ENCODE results near the gene PCDH15.

DNA sequence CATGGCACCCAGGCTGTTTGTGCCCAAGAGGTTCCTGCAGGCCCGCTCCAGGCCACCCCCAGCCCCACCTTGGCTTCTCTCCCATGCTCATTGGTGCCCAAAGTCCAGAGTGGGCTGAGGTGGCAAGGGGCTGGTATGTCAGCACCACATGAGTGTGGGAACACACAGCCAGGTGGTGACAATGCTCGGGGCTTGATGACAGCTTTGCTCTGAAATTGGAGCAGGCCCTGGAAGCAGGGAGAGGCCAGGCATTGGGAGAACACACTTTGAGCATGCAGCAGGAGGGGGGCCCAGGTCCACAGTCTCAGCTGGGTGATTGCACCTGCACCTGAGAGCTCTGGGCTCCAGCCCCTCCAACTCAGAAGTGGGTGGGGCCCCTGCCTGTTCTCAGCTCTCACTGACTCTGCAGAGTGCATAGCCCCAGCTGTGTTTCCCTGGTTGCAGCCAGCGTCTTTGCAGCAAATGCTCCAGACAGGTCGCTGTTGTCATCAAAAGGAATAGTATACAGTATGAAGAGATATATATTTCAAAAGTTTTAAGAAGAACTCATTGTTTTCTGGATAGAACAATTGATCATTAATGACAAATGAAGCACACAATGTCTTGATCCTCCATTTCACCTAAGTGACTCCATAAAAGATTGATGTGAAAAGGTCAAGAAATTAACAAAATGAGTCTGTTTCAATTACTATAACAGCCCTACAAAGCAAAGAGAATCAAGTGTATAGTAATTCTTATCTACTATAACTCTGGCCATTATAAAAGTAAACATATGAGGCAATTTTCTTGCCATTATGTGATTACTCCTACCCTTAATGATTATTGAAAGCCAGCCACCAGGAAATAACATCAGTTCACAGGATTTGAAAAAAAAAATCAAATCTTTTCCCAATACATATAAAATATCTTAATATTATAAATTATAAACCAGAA lies 848.1 kb downstream of the PCDH15 start:
- TF ChIP-seq, protein P1, sequence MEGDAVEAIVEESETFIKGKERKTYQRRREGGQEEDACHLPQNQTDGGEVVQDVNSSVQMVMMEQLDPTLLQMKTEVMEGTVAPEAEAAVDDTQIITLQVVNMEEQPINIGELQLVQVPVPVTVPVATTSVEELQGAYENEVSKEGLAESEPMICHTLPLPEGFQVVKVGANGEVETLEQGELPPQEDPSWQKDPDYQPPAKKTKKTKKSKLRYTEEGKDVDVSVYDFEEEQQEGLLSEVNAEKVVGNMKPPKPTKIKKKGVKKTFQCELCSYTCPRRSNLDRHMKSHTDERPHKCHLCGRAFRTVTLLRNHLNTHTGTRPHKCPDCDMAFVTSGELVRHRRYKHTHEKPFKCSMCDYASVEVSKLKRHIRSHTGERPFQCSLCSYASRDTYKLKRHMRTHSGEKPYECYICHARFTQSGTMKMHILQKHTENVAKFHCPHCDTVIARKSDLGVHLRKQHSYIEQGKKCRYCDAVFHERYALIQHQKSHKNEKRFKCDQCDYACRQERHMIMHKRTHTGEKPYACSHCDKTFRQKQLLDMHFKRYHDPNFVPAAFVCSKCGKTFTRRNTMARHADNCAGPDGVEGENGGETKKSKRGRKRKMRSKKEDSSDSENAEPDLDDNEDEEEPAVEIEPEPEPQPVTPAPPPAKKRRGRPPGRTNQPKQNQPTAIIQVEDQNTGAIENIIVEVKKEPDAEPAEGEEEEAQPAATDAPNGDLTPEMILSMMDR (IDR thresholded peaks at IDR 0.05) = no peak
- TF ChIP-seq, protein P2, sequence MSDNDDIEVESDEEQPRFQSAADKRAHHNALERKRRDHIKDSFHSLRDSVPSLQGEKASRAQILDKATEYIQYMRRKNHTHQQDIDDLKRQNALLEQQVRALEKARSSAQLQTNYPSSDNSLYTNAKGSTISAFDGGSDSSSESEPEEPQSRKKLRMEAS (IDR thresholded peaks at IDR 0.05; ENCODE audit: low read depth) = no peak
- TF ChIP-seq JUND (IDR thresholded peaks at IDR 0.05) (no peak), TAF1 (IDR thresholded peaks at IDR 0.05; ENCODE audit: borderline replicate concordance, low read depth, low read length) (no peak), MXI1 (IDR thresholded peaks at IDR 0.05; ENCODE audit: low read depth, low read length) (no peak), YY1 (IDR thresholded peaks at IDR 0.05; ENCODE audit: low read depth) (no peak), RCOR1 (IDR thresholded peaks at IDR 0.05; ENCODE audit: low read length) (no peak)
- TF ChIP-seq, protein P3, sequence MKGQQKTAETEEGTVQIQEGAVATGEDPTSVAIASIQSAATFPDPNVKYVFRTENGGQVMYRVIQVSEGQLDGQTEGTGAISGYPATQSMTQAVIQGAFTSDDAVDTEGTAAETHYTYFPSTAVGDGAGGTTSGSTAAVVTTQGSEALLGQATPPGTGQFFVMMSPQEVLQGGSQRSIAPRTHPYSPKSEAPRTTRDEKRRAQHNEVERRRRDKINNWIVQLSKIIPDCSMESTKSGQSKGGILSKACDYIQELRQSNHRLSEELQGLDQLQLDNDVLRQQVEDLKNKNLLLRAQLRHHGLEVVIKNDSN (IDR thresholded peaks at IDR 0.05; ENCODE audit: borderline replicate concordance, low read depth) = no peak
